Sigmoid colon (tissue), 7 donors: Measurements from ENCODE around the gene GOPC. TPM values are rescaled to one million over a fixed set of nuclear protein-coding genes. Genes with fewer than 3 reads are reported as not detected.

Experiments used
- DNase-seq: peaks from one replicate; pipeline ENCODE4 v3.0.0-alpha.2; 2019
- H3K27ac ChIP-seq, 4 donors: fragments of 200-600 bp; sonication (generic); one replicate each; pipeline ENCODE4 v1.5.1; 2016 to 2019; ENCODE audit warnings: mild to moderate bottlenecking in 1 of 4
- H3K27me3 ChIP-seq, 3 donors: fragments of 200-600 bp; sonication (generic); one replicate each; pipeline ENCODE4 v1.5.1; 2019; ENCODE audit warnings: mild to moderate bottlenecking in 1 of 3
- H3K36me3 ChIP-seq, 4 donors: fragments of 200-600 bp; sonication (generic); one replicate each; pipeline ENCODE4 v1.5.1; 2016 to 2019
- H3K4me1 ChIP-seq, 4 donors: fragments of 200-600 bp; sonication (generic); one replicate each; pipeline ENCODE4 v1.5.1; 2017 to 2019
- H3K4me3 ChIP-seq, 4 donors: fragments of 200-600 bp; sonication (generic); one replicate each; pipeline ENCODE4 v1.5.1; 2017 to 2019; ENCODE audit warnings: mild to moderate bottlenecking in 2 of 4, moderate library complexity in 1 of 4
- H3K9me3 ChIP-seq, 4 donors: fragments of 200-600 bp in 3 of 4; sonication (generic) in 3 of 4; one replicate each; pipeline versions ENCODE4 v1.5.1 to v1.6.1; 2013 to 2019
- EP300 ChIP-seq, 4 donors: sonication (generic); formaldehyde crosslinking; IDR thresholded peaks; one replicate each; pipeline ENCODE4 v1.6.1; 2017; ENCODE audit warnings: antibody characterized with exemption in 4 of 4
- POLR2A ChIP-seq, 2 donors: fragments of 450-650 bp; IDR thresholded peaks; one replicate each; pipeline ENCODE4 v1.6.1; 2016; ENCODE audit warnings: antibody characterized with exemption in 2 of 2, mild to moderate bottlenecking in 2 of 2, moderate library complexity in 2 of 2
- POLR2AphosphoS5 ChIP-seq, 4 donors: sonication (generic); formaldehyde crosslinking; IDR thresholded peaks; one replicate each; pipeline ENCODE4 v1.6.1; 2017; ENCODE audit warnings: antibody characterized with exemption in 4 of 4
- WGBS, 2 donors: extraction: QIAGEN DNeasy Blood & Tissue Kit; methylation state at CpG; one replicate each; pipeline ENCODE4 v1.1.7; 2013; 5-methylcytosine and 5-hydroxymethylcytosine counted together
- intact Hi-C: fragments of 100-400 bp; cut with DNase I; formaldehyde crosslinking; loops from one replicate; pipeline ENCODE4 v1.15.1; 2023
- polyA plus RNA-seq, 3 donors: library from polyadenylated mRNA; stranded (reverse); fragments of 200-250 nt; gene quantifications; one replicate each; pipeline ENCODE4 v1.2.3, GENCODE V29; 2013
- total RNA-seq, 4 donors: library from RNA; depleted of rRNA; stranded (reverse); fragments of >200 nt; gene quantifications; one replicate each; pipeline ENCODE4 v1.1.0, GENCODE V29; 2016
- TF ChIP-seq, protein P1 (sequence below), 4 experiments: fragments of 450-650 bp in 3 of 4; fragments of 200-600 bp in 1 of 4; IDR thresholded peaks; one replicate each; pipeline ENCODE4 v1.5.1; 2016 to 2019; ENCODE audit warnings: antibody characterized with exemption in 4 of 4, mild to moderate bottlenecking in 3 of 4, moderate library complexity in 2 of 4
- donor health status: healthy with polysubstance abuse.
- donor health status: Bipolar disorder and iron deficiency.
- donor health status: healthy.

GOPC gene
- total and polyA plus RNA-seq, 7 donors: 14.8 to 28.1 (median 26.0) TPM

DNA sequence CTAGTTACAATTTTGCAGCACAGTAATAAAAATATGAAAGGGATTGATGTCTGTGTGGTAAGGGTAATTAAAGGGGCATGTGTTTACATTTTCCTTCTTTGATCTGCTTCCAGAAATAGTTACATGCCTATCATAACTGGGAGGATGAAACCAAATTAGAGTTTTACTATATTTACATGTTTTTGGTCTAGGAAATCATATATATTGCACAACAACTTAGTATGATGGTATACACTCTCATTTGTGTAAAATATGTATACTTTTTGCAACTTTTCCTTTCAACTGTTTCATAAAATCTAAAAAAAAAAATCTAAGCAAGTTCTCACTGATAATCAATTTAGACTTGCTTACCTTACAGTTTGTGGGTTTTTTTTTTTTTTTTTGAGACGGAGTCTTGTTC, 87.7 kb downstream of the GOPC start:
- TF ChIP-seq POLR2AphosphoS5 (IDR thresholded peaks at IDR 0.05) (no peak), EP300 (IDR thresholded peaks at IDR 0.05) (no peak), POLR2A (IDR thresholded peaks at IDR 0.05) (no peak)
- TF ChIP-seq, protein P1, sequence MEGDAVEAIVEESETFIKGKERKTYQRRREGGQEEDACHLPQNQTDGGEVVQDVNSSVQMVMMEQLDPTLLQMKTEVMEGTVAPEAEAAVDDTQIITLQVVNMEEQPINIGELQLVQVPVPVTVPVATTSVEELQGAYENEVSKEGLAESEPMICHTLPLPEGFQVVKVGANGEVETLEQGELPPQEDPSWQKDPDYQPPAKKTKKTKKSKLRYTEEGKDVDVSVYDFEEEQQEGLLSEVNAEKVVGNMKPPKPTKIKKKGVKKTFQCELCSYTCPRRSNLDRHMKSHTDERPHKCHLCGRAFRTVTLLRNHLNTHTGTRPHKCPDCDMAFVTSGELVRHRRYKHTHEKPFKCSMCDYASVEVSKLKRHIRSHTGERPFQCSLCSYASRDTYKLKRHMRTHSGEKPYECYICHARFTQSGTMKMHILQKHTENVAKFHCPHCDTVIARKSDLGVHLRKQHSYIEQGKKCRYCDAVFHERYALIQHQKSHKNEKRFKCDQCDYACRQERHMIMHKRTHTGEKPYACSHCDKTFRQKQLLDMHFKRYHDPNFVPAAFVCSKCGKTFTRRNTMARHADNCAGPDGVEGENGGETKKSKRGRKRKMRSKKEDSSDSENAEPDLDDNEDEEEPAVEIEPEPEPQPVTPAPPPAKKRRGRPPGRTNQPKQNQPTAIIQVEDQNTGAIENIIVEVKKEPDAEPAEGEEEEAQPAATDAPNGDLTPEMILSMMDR (IDR thresholded peaks at IDR 0.05): no peak
- intact Hi-C loops: no loop called here
- DNase-seq: no peak
- Histone ChIP-seq H3K27me3 (no peaks in the 10 kb centered on the region), H3K4me3 (no peak overlapping the region), H3K9me3 (no peaks in the 10 kb centered on the region), H3K27ac (no peak overlapping the region), H3K36me3 (no peaks in the 10 kb centered on the region), H3K4me1 (no peaks in the 10 kb centered on the region)
- WGBS, 2 donors: 50 to 64% methylated on average over 1 of the region's 1 CpG

DNA sequence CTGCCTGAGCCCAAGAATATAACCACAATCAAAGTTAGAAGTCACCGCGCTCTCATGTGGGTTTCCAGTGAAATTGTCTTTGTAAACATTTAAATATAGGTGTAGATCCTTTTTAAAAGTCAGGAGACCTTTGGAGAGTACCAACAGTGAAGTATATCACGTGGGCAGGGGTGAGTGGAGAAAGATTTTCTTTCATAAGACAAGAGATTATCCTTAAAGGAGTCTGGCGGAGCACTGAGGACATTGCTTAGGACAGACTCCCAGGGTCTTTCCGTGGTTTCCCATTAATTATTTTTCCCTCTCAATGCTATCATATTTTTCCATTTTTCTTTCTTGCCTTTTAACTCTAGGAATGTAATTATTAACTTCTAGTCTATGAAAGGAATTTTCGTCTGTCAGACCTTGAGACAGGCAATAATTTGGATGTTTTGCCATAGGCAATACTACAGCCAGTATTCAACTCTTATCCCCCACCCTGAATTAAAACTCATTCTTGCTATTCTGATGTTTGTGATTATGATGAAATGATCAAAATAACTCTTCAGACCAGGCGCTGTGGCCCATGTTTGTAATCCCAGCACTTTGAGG, 88.4 kb downstream of the GOPC start:
- intact Hi-C loops: no loop called here
- Histone ChIP-seq H3K27ac (no peak overlapping the region), H3K27me3 (no peaks in the 10 kb centered on the region), H3K4me1 (no peaks in the 10 kb centered on the region), H3K4me3 (no peak overlapping the region), H3K9me3 (no peaks in the 10 kb centered on the region), H3K36me3 (no peaks in the 10 kb centered on the region)
- 83 to 86% methylated on average over 7 of the region's 7 CpGs for WGBS, 2 donors
- no peak for DNase-seq
- TF ChIP-seq, protein P1 (IDR thresholded peaks at IDR 0.05): no peak
- TF ChIP-seq POLR2AphosphoS5 (IDR thresholded peaks at IDR 0.05) (no peak), POLR2A (IDR thresholded peaks at IDR 0.05) (no peak), EP300 (IDR thresholded peaks at IDR 0.05) (no peak)

DNA sequence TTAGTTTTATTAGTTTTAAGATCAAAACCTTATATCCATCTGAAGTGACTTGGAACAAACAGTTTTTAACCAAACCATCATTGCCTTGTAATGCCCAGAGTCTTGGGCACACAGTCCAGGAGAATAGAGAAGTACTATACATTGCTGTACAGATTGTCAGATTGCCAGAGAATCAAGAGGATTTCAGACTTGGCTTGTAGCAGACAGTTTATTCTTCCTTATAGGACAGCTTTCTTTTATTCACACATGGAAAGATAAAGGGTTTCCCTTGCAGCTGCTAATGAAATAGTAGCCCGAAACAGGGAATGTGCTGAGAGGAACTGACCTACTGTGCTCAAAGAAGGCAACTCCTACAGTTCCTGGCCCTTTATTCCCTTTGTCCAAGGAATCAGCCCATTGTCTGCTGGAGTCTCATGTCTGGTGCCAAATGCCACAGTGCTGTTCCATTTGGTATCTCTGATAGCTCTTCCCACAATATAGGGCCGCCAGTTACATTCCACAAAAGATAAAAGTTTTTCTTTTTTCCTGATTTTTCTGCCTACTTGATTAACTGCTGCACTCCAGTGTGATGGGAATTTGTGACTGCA, 89.2 kb downstream of the GOPC start:
- Histone ChIP-seq H3K27ac (no peak overlapping the region), H3K27me3 (no peaks in the 10 kb centered on the region), H3K36me3 (no peaks in the 10 kb centered on the region), H3K4me1 (no peaks in the 10 kb centered on the region), H3K4me3 (no peak overlapping the region), H3K9me3 (no peaks in the 10 kb centered on the region)
- DNase-seq: no peak
- intact Hi-C loops: no loop called here
- TF ChIP-seq POLR2AphosphoS5 (IDR thresholded peaks at IDR 0.05): no peak
- TF ChIP-seq POLR2A (IDR thresholded peaks at IDR 0.05): no peak
- TF ChIP-seq, protein P1 (IDR thresholded peaks at IDR 0.05): no peak
- TF ChIP-seq EP300 (IDR thresholded peaks at IDR 0.05): no peak
- 74 to 95% methylated on average over 2 of the region's 2 CpGs for WGBS, 2 donors

DNA sequence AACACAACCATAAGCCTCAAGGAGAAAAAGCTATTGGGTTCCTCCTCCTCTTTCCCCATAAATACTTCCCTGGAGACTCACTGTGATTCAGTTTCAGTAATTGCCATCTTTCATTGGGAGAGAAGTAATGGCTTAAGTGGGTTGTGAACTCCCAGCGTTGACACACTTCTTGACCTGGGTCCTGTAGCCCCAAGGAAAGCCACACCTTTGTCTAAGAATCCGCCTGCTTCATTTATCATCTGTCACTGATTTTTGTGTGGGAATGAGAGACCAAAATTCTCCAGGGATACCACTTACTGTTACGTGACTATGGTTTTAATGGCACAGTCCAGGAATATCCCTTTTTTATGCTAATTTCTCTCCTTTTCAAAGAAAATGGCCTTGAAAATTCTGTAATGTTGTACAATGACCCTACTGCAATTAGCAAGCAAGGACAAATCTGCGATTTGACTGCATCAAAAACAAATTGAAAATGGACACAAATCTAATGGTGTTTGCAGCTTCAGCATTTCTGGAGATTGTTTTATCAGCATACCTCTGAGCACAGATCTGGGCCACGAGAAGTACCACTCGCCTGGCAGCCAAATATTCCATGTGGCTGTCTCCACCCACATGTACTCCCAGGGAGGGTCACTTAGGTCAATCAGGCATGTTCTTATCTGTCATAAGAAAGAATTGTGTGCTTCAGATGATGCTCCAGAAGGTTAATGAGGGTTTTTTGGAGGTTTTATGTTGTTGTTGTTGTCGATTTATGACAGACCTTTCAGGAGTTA, 90.1 kb downstream of the GOPC start:
- Histone ChIP-seq H3K36me3 (no peaks in the 10 kb centered on the region), H3K27me3 (no peaks in the 10 kb centered on the region), H3K4me1 (peaks cover 0 to 3% (median 1%) of the 10 kb centered on the region in 4 donors), H3K4me3 (no peak overlapping the region), H3K27ac (no peak overlapping the region), H3K9me3 (no peaks in the 10 kb centered on the region)
- no peak for DNase-seq
- WGBS, 2 donors: 91 to 92% methylated on average over 7 of the region's 7 CpGs
- TF ChIP-seq EP300 (IDR thresholded peaks at IDR 0.05) (no peak), POLR2A (IDR thresholded peaks at IDR 0.05) (no peak), POLR2AphosphoS5 (IDR thresholded peaks at IDR 0.05) (no peak)
- TF ChIP-seq, protein P1 (IDR thresholded peaks at IDR 0.05): no peak
- intact Hi-C loops: no loop called here

Other genes starting within 250 kb of the GOPC start
- not detected for gene ROS1, start 176.6 kb downstream of the GOPC start, total RNA-seq
- gene ROS1, start 176.6 kb downstream of the GOPC start, polyA plus RNA-seq: under 1 TPM in 1 of 3 donors, not detected in 2; 0.07 TPM
- gene DCBLD1, start 119.8 kb downstream of the GOPC start, total RNA-seq: 10 to 100 TPM in 2 of 4 donors, 1 to 10 TPM in 2; 5.8 to 16.3 (median 9.7) TPM
- 1 to 10 TPM; 2.3 to 6.8 (median 4.2) TPM for gene DCBLD1, start 119.8 kb downstream of the GOPC start, polyA plus RNA-seq
- 10 to 100 TPM; 22.2 to 31.4 (median 25.1) TPM for gene NUS1, start 73.0 kb upstream of the GOPC start, total RNA-seq
- gene NUS1, start 73.0 kb upstream of the GOPC start, polyA plus RNA-seq: 10 to 100 TPM; 13.2 to 23.8 (median 15.6) TPM